Germinal center (tissue), 1 donor: Measurements from ENCODE around the gene CAMTA1.
A peak's percentile ranks its signal among the peaks of the same experiment; 100 is the strongest.

Source experiments
- DNase-seq: peaks from one replicate; pipeline ENCODE4 v3.0.0; 2012; ENCODE audit warnings: mixed read lengths, low spot score

CAMTA1 gene

DNA sequence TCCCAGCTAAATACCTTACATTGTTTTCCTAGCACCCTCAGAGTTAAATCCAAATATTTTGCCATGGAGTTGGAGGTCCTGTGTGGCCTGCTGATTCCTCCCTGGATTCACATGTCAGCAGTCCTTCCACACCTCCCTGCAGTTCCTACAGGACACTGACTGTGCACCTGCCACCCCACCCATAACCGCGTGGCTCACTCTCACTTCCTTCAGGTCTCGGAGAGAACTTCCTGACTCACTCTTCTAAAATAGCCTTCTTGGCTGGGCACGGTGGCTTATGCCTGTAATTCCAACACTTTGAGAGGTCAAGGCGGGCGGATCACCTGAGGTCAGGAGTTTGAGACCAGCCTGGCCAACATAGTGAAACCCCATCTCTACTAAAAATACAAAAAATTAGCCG lies 8.4 kb upstream of the CAMTA1 start:
- DNase-seq, result peak; percentile 27

DNA sequence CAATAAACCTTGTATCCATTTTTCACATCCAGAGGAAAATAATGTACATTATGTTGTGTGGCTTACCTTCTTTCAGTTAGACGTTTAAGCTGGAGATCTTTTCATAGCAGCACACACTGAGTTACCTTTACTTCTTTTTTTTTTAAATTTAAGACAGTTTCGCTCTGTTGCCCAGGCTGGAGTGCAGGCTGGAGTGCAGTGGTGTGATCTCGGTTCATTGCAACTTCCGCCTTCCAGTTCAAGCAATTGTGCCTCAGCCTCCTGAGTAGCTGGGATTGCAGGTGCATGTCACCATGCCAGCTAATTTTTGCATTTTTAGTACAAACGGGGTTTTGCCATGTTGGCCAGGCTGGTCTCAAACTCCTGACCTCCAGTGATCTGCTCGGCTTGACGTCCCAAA lies 7.4 kb upstream of the CAMTA1 start:
- DNase-seq, result no peak

DNA sequence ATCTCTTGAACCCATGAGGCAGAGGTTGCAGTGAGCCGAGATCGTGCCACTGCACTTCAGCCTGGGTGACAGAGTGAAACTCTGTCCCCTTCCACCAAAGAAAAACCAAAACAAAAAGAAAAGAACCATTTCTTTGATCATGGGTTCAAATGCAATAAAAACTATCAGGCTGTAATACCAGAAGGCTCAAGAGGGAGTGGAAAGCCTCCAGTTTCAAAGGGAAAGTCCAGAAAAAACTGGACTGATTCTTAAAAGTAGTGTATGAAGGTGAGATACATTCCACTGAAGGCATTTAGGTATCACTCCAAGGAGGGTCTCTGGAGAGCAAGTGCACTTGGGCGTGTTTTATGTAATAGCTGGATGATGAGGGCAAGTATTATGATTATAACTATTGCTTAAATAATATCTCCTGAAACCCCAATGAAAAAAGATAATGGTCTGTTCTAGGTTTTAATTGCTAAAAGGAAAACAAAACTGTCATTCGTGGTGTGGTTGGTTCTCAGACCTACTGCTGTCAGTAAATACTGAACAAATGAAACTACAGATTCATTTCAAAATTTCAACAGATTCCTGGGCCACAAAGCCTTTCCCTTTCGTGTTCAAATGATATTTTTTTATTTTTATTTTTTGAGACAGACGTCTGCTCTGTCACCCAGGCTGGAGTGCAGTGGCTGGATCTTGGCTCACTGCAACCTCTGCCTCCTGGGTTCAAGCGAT lies 6.0 kb upstream of the CAMTA1 start:
- no peak for DNase-seq

DNA sequence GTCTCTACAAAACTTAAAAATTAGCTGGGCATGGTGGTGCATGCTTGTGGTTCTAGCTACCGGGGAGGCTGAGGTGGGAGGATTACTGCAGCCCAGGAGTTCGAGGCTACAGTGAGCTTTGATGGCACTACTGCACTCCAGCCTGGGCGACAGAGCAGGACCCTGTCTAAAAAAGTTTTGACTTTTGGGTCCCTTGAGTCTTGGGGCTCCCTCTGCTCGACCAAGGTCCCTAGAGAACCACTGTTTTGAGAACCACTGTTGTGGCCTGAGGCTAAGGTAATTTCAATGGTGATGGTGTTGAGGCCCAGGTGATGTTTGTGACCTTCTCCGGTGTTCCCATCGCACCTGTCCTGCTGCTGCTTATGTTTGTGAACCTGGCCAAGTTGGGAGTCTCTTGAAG lies 3.1 kb upstream of the CAMTA1 start:
- no peak for DNase-seq

DNA sequence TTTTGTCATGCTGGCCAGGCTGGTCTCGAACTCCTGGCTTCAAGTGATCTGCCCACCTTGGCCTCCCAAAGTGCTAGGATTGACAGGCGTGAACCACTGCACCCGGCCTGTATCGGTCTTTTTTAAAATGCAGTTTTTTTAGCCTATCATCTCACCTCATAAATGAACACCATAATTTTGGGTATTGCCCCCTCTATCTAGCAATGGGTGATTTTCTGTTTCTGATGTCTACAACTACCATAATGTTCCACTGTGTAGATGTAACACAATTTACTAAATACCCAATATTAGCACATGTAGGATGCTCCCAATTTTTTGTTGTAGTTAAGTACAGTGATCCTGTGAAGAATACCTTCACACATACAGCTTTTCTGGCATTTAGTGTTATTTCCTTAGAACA lies 2.0 kb upstream of the CAMTA1 start:
- DNase-seq, result no peak

DNA sequence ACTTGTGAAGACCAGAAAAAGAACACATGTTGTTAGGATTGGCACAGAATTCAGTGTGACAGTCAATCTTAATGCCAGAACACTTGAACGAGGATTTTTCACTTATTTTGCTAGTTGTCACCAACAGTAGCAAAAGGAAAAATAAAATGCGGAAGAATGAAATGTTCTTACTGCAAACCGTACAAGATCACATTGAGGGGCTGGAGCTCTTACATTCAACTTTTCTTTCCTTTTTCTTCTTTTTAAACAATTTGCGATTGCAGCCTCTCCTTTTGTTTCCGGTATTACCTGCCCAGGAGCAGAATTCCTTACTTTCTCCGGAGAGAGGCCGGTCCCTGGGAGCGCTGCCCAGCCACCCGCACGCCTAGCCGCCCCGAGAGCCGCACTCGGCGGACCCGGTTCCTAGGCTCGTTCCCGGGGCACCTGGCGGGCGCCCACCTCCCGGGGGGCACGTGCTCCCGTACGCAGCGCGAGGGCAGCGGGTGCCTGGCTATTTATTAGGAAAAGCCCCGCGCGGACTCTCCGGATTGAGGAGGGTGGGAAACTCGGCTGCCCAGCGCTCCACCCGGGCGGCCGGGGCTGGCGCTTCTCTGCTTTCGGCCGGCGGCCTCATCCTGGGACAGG lies 1.2 kb upstream of the CAMTA1 start:
- no peak for DNase-seq

DNA sequence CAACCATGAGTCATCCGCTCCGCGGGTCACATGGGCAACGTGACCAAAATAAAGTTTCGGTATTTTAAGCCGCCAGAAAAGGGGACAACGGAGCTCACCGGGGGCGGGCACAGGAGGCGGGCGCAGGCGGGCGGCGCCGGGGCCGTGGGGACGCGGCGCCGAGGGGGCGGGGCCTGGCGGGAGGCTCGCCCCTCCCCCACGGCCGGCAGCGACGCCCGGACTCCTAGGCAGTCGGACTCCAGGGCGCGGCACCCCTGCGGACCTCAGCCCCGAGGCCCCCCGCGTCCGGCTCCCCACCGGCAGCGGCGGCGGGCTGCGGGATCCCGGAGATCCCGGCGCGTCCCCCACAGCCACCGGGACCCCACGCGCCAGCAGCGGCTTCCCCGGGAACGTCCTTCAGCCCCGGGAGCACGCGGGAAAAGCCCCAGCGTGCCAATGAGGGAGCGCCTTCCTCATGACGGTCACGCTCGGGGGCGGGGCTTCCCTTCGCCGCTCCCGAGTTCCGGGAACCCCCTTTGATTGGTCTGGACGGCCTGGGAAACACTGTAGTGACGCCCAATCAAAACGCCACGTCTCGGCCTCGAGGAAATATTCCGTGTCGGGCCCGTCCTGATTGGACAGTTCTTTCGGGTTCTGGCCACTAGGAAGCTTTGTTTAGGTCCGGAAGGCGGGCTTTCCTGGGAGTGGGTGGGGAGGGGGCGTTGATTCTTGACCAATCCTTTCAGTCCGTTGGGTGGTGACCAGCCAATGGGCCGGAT lies 515 bp upstream of the CAMTA1 start:
- DNase-seq, result peak; percentile 100

DNA sequence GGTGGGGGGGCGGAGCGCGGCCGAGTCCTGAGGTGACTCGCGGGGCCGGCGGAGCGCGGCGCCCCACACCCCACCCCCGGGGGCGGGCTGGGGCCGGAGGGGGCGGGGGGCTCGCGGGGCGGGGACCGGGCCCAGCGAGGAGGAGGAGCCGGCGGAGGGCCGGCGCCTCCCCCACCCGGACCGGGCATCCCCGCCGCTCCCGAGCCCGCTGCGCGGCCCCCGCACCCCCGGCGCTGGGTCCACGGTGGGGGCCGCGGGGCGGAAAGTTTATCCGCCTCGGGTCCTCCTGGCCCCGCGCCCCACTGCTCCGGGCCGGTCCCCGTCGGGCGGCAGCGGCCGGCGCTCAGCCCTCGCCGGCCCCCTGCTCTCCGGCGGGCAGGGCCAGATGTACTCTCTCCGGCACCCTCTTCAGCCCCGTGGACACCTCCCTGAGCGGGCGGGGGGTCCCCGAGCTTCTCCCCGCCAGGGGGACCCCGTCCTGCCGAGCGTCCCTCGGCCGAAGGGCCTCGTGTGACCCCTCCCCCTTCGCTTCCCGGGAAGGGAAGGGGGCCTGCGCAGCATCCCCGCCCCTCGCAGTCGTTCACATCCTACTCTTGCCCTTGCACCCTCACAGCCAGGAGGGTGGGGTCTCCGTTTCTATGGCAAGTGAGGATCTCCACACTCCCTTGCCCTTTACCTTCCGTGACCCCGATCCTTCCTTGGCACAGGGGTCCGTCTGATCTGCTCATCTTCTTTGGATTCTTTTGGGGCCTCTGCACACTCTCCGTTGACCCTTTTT lies 663 bp downstream of the CAMTA1 start:
- peak; percentile 77 for DNase-seq

DNA sequence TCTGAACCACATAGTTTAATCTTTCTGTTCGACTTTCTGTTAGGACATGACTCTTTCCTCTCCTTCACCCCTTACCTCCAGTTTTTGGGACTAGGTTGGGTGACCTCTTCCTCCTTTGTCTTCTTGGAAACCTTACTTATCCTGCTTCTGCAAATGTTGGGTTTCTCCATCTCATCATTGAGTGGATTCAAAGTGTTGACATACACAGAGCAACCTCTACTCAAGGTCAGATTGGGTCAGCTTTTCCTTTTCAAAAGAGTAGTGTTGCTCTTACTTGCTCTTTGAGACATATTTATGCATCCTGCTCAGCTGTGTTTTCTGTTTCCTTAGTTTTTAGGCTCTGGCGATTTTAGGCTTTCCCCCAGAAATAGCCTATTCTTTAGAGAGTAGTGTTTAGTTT lies 3.7 kb downstream of the CAMTA1 start:
- DNase-seq, result no peak

DNA sequence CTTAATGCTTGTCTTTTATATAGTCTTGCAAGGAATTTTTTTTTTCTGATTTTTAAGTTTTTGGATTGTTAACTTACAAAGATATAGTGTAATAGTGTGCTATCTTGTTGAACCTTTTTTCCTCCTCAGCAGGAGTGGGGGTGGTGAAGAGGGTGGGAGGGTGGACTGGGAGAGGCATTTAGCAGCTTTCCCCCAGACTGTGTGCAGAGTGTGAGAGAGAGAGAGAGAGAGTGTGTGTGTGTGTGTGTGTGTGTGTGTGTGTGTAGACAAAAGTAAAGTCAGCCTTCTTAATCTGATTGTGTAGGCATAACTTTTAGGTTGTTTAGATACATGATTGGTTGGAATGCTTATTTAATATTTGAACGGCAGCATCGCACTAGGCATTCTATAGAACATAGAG lies 4.9 kb downstream of the CAMTA1 start:
- no peak for DNase-seq

DNA sequence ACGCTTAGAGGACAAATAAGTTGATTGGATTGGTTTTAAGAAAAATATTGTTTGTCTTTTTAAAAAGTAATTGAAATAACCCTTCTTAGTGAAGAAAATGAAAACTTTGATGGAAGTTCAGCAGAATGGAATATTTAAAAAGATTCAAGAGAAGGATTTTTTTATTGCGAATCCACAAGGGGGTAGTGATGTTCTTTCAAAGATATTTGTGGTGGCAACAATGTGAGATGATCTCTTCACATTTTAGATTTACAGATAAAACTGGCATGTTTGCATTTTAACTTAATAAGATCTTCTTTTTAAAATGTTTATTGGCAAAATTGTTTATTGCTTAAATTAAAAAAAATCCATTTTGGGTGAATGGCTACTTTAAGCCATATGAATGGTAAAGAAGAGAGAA lies 8.9 kb downstream of the CAMTA1 start:
- DNase-seq, result no peak

DNA sequence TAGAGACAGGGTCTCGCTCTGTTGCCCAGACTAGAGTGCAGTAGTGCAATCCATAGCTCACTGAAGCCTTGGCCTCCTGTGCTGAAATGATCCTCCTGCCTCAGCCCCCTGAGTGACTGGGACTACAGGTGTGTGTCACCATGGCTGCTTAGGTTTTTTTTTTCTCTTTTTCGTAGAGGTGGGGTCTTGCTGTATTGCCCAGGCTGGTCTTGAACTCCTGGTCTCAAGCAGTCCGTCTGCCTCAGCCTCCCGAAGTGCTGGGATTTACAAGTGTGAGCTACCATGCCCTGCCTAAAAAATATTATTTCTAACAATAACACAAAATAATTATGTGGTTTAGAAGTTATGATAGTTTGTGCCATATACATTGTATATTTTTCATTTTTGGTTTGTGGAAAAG lies 9.9 kb downstream of the CAMTA1 start:
- no peak for DNase-seq

DNA sequence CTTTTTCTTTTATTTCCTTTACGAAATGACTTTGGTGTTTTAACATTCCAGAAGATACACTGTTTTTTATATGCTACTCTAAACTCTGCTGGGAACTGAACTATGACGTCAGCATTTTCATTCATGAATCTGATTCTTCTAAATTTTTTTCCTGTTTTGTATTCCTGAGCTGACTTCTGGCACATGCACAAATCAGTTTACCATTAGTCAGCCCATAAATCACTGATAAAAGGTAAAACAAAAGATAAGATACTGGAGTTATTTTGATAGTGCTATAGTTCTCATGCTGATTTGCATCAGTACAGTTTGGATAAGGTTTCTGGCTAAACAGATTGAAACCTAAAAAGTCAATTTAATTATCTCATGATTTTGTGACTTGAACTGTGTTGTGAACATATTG lies 10.4 kb downstream of the CAMTA1 start:
- no peak for DNase-seq

DNA sequence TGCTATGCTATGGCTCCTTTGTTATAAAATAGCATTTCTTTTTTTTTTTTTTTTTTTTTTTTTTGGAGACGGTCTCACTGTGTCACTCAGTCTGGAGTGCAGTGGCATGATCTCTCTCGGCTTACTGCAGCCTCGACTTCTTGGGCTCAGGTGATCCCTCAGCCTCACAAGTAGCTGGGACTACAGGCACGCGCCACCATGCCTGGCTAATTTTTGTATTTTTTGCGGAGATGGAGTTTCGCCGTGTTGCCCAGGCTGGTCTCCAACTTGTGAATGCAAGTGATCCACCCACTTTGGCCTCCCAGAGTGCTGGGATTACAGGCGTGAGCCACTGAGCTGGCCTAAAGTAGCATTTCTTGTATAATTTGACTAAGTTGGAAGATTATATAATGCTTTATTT lies 10.8 kb downstream of the CAMTA1 start:
- no peak for DNase-seq

DNA sequence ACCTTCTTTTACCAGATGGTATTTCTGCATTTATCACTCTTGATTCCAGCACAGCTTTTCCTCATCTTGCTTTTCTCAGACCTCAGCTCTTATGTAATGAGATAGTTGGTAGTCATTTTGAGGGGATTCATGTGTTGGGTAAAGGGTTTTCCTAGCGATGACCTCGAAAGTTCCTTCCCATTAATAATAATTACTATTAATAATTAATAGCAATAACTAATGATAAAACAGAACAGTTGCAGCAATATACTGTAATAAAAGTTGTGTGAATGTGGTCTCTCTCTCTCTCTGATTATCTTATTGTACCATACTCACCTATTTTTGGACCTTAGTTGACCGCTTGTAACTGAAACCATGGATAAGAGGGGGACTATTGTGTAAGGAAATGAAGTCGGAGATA lies 14.2 kb downstream of the CAMTA1 start:
- DNase-seq, result no peak

DNA sequence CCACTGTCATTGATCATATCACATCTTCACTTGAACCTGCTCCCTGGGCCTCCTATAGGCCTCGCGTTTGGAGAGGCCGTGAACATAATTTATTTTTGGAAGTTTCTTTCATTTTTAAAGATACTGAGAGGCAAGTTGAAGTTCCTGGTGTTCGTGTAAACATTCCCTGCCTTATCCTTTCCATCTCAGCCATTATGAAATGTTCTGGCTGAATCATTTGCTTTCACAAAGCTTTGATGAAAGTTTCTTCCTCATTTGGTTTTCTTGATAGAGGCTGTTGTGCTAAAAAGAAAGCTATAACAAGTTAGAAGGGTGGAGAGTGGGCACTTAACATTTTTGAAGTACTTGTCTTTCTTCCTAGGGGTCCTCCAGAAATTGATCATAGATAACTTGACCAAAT lies 15.5 kb downstream of the CAMTA1 start:
- no peak for DNase-seq

DNA sequence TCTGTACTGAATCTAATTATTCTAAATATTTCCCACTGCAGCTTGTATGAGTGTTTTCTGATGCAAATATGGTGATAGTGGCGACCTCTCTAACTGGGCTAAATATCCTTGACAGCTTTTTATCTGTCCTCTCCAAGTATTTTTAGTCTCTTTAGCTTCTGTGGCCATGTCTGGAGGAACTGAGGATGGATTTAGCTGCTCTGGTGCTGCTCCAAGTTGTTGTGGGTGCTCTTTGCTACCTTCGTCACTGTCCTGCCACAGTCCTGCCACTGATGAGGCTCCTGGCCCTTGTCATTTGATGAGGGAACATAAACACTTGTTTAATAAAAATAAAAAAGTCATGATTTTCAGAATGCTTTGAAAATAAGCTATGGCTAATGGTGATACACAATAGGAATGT lies 15.9 kb downstream of the CAMTA1 start:
- DNase-seq, result no peak

DNA sequence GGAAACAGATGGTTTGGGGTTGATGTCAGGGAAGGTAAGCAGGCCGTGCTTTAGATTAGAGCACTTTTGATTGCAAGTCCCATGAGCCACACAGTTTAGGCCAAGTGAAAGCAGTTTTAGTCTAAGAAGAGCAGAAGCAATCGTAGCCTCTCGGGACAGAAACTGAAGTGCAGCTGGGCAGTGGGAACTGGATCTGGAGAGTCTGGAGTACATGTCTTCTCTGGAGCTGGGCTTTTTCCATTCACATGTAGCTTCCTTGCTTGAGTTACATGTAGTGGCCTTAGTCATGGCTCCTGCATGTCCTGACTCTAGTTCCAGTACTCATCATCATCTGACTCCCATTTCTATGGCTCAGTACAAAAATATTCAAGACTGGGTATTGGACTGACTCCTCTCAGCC lies 16.7 kb downstream of the CAMTA1 start:
- DNase-seq, result no peak

DNA sequence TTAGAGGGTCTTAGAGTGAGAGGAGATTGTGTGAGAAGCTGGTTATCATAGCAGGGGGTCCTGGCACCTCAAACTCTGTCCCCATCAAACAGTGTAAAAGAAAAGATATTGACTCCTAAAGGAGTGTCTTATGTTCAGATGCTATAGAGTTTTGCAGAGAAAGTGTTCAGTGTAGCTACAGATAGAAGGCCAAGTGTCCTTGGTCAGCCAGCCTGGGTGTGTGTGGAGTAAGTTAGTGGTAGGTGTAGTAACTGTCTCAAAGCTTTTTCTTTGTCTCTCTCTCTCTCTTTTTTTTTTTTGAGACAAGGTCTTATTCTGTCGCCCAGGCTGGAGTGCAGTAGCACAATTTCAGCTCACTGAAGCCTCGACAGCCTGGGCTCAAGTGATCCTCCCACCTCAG lies 17.2 kb downstream of the CAMTA1 start:
- no peak for DNase-seq

DNA sequence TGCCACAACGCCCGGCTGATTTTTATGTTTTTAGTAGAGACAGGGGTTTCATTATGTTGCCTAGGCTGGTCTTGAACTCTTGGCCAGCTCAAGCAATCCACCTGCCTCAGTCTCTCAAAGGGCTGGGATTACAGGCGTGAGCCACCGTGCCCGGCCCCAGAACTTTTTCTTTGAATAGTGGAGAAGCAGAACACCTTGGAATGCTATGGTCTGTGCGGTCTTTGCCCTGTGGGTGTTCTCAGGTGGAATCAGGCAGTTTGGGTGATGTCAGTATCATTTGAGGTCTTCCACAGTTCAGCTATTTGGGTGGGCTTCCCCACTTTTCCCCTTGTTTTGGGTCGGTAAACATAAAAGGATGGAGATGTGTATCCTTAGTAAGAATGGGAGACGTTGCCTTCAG lies 17.6 kb downstream of the CAMTA1 start:
- no peak for DNase-seq

DNA sequence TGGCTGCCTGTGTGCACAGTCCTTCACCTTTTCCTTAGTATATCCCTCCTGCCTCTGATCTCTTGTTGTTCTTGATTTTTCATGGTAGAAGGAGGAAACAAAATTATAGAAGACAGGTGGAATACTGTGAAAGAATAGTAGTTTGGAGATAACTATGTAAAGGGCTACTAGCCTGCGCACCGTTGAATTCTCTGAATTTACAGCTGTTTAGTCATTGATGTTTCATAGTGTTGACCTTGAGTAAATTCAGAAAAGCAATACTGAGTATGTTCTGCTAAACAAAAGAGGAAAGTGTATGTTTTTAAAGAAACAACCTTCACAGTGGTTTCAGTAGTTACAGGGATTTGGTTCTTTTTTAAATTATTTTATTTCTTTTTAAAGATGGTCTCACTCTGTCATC lies 18.1 kb downstream of the CAMTA1 start:
- DNase-seq, result no peak

DNA sequence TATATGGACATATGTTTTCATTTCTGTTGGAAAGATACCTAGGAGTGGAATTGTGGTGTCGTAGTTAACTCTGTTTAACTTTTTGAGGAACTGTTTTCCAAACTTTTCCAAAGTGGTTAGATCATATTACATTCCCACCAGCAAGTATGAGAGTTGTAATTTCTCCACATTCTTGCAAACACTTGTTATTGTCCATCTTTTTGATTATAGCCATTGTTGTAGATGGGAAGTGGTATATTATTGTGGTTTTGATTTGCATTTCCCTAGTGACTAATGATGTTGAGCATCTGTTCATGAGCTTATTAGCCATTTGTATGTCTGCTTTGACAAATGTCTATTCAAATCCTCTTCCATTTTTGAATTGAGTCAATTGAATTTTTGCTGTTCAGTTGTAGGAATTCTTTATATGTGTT lies 19.8 kb downstream of the CAMTA1 start:
- DNase-seq, result no peak

DNA sequence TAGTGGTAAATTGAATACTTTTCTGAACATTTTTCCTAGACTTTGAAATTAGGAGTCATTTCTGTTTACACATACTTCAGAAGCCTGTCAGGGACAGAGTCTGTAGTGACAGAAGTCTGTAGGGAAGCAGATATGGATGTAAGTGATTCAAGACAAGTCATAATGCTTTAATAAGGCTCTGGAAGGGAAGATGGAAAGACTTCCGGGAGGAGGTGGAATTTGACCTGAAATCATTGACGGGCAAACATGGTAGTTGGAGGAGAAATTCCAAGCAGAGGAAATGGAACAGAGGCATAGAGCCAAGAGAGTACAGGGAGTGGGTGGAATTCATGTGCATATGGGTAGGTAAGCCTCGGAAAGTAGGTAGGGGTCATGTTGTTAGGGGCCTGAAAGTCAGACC lies 22.5 kb downstream of the CAMTA1 start:
- DNase-seq, result no peak
